HG03571 (cell line): ENCODE measurements around the gene NDUFA5.
"Not testable (repeated sequence)": the region's sequence is repeated elsewhere in the genome, so short reads cannot be mapped to it uniquely, and the experiment has no call there.

Source experiments
- ATAC-seq: cut with Tn5 transposase; IDR thresholded peaks from one replicate; pipeline ENCODE4 v1.9.1; 2021; ENCODE audit not compliant: unreplicated experiment

The NDUFA5 gene

DNA sequence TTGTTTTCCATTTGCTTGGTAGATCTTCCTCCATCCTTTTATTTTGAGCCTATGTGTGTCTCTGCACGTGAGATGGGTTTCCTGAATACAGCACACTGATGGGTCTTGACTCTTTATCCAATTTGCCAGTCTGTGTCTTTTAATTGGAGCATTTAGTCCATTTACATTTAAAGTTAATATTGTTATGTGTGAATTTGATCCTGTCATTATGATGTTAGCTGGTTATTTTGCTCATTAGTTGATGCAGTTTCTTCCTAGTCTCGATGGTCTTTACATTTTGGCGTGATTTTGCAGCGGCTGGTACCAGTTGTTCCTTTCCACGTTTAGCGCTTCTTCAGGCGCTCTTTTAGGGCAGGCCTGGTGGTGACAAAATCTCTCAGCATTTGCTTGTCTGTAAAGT, 31.1 kb downstream of the NDUFA5 start:
- not testable (repeated sequence) for ATAC-seq

DNA sequence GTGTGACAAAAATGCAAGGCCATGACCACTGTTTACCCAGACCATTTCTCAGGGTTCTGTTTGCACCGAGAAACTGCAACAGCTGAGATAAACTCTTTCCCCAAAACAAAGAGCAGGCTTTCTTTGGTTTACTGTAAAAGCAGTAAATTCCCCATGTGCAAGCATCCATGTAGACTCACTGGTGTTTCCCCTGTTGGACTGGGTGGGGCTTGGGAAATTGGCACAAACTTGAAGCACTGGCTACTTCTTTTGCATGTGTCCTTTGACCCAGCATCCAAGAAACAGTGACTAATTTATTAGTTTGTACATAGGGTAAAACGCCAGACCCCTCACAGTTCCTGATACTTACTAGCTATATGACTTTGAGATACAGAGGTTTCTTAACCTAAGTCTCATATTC, 35.6 kb downstream of the NDUFA5 start:
- ATAC-seq, result no peak

DNA sequence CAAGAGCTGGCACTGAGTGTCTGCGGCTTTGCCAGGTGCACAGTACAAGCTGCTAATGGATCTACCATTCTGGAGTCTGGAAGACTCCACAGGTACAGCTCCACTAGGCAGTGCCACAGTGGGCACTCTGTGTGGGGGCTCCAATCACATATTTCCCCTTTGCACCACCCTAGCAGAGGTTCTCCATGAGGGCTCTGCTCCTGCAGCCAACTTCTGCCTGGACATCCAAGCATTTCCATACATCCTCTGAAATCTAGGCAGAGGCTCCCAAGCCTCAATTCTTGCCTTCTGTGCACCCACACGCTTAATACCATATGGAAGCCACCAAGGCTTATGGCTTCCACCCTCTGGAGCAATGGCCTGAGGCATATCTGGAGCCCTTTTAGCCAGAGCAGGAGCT, 52.4 kb downstream of the NDUFA5 start:
- no peak for ATAC-seq

DNA sequence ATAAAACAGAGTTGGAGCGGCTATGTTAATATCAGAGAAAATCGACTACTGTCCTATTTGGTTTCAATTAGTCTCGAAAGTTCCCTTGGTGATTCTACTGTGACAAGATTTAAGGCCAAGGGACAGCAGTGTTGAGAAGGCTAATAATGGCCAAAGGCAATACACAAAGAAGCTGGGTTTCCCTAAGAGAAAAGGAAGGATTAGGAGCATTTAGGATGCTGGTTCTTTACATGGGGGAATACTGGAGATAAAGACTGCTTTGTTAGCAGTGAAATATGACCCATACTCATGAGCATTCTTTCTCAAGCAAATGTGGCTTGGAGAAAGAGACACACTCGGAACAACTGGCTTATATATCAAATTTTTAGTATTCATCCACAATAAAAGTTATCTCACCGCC, 55.4 kb downstream of the NDUFA5 start:
- no peak for ATAC-seq

DNA sequence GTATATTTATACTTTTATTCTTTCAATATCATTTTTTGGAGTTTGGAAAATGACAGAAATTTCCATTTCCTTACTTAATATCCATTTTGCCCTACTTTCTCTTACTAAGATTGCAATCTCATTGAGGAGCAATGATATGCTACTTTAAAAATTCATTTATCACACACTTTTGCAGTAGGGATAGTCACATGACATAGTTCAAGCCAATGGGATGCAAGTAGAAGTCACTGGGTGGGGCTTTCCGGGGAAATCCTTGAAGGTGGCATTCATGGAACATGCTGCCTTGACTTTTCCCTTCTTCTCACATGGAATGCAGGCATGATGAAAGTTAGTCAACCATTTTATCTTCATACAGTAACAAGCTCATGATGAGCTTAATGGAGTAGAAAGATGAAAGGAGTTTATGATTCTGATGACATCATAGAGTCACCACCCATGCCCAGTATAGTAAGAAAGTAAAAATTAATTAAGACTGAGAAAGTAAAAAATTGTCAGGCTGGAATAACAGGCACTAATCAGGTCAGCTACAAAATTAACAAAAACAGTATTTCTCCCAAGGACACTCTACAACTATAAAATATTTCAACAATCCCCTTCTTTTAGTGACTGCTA, 56.6 kb downstream of the NDUFA5 start:
- ATAC-seq, result no peak

DNA sequence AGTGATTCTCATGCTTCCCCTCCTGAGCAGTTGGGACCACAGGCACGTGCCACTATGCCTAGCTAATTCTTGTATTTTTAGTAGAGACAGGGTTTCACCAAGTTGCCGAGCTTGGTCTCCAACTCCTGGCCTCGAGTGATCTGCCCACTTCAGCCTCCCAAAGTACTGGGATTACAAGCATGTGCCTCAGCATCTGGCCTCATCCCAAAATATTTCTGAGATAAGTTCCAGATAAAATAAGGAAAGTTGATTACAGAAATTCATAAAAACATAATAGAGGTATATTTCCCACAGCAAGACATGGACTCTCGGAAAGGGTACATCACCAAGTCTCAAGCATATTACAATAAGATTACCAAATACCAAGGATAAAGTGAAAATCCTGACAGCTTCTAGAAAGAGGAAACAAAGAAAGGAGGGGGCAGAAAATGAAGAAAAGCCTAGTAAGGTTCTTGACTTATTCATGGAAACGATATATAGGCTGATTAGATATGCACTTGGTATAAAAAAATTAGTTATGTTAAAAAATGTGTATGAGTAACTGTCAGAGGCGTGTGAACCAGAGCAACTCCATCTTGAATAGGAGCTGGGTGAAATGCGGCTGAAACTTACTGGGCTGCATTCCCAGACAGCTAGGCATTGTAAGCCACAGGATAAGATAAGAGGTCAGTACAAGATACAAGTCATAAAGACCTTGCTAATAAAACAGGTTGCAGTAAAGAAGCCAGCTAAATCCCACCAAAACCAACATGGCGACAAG, 58.2 kb downstream of the NDUFA5 start:
- ATAC-seq, result no peak

DNA sequence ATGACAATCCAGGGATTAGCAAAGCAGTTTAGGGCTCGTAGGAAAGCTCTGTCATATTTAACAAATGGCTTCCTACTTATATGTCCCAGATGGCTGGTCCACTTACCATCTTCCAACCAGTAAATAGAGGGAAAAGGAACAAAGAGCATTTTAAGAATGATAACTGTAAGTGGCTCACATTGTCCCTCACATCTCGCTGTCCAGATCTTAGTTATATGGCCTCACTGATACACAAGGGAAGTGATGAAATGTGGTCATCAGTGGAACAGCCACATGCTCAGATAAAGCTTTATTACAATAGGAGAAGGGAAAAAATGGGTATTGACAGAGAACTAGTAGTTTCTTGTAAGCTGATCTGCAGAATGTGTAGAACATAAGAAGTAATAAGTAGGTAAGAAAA, 59.0 kb downstream of the NDUFA5 start:
- no peak for ATAC-seq

DNA sequence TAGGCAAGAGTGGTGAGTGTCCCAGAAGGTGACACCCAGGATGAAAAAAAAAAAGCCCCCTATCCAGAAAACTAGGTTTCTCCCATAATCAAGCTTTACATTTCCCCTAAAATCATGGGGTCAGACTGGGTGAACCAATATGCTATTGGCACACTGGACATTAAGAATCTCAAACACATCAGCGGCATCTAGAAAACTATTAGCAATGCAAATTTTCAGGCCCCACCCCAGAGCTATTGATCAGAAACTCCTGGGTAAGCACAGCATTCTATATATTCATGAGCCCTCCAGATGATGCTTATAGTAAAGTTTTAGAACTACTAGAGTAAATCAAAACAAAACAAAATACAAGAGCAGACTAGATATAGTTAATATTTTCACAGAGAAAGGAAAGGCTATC, 59.6 kb downstream of the NDUFA5 start:
- no peak for ATAC-seq

DNA sequence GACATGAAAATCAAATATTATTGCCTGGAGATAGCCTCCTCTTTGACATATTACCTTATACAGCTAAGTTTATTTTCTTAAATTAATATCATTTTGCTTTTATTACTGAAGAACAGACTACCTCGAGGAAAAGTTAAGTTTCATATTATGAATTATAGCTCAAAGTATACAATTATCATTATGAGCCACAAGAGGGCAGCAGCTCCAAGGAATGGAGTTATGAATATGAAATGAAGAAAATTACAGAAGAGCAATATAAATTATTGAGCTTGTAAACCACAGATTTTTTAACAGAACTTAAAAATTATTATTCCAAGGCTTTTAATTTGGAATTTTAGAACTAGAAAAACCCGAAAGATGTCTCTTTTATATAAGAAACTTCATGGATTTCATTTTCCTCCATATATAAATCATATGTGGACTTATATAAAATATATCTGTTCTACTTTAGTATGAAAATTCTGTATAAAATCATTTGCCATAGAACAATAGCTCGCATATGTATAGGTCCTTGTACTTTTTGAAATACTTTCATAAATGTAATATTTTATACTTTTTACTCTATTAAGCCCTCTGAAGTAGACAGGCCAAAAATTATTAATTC, 63.3 kb downstream of the NDUFA5 start:
- ATAC-seq, result no peak

DNA sequence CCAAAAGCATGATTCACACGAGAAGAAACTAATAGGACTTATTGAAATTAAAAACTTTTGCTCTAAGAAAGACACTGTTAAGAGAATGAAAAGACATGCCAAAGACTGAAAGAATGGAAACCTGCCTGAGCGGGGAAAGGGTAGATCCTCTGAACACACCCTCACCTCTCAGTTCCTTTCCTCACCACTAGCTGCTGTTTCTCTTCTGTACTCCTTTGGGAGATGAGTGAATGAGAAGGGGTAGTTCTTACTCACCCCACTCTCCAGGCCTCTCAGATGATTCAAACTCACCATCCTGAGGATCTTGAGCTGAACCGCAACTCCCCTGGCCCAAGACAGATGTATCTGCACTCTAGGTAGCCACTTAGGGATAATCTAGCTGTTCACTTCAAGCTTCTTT, 65.1 kb downstream of the NDUFA5 start:
- no peak for ATAC-seq
